Lower leg skin (tissue), 3 donors: ENCODE results near the gene ZBTB24.

Experiments used
- CTCF ChIP-seq, 3 donors: fragments of 450-650 bp; IDR thresholded peaks; one replicate each; pipeline ENCODE4 v1.5.1; 2016; ENCODE audit warnings: antibody characterized with exemption in 3 of 3, mild to moderate bottlenecking in 3 of 3, moderate library complexity in 2 of 3
- POLR2A ChIP-seq, 2 donors: fragments of 450-650 bp; IDR thresholded peaks; one replicate each; pipeline ENCODE4 v1.6.1; 2016 to 2017; ENCODE audit warnings: antibody characterized with exemption in 2 of 2, mild to moderate bottlenecking in 1 of 2, moderate library complexity in 1 of 2

- no peak for TF ChIP-seq CTCF (IDR thresholded peaks at IDR 0.05)
- TF ChIP-seq POLR2A (IDR thresholded peaks at IDR 0.05), result no peak
Measured at GRCh38 chr6:109506841-109507240, 23.8 kb upstream of the ZBTB24 start.
